ENCODE results near the gene FZD8.

The FZD8 gene

GRCh38 chr10:35607475-35608327 lies 34.4 kb downstream of the FZD8 start:
- in situ Hi-C loops (cut with MboI; ENCODE audit: low sequenced_read_pairs), result no loop called here

- in situ Hi-C loops (cut with MboI; ENCODE audit: low sequenced_read_pairs), result no loop called here
These were observed 35.7 kb downstream of the FZD8 start for GRCh38 chr10:35606430-35606829.

GRCh38 chr10:35605191-35605590 lies 36.9 kb downstream of the FZD8 start, which contains the start of gene GJD4:
Gene GJD4 (plus strand): TSS chr10:35605341. CDS start chr10:35605568, 227 bp downstream.
- in situ Hi-C loops (cut with MboI; ENCODE audit: low sequenced_read_pairs), result no loop called here

DNA sequence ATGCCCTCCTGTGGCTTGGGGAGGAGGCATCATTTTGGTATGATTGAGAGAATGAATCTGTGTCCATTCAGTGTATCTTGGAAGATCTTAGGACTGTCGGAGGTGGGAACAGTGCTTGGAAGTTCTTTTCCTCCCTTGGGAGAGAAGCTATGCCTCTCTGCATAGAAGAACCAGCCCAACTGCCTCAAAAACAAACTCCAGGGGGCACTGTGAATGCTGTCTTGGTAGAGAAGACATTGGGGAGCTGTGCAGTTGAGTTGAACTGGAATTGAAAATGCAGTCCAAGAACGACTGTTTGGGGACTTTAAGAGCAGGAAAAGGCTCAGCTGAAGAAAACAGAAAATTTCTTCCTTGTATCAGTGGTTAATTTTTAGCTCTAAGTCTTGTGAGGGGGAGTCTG lies 41.9 kb downstream of the FZD8 start:
- in situ Hi-C loops (cut with MboI; ENCODE audit: low sequenced_read_pairs), result no loop called here

- in situ Hi-C loops (cut with MboI; ENCODE audit: low sequenced_read_pairs), result no loop called here
These were observed 43.7 kb downstream of the FZD8 start for GRCh38 chr10:35598379-35598778.

DNA sequence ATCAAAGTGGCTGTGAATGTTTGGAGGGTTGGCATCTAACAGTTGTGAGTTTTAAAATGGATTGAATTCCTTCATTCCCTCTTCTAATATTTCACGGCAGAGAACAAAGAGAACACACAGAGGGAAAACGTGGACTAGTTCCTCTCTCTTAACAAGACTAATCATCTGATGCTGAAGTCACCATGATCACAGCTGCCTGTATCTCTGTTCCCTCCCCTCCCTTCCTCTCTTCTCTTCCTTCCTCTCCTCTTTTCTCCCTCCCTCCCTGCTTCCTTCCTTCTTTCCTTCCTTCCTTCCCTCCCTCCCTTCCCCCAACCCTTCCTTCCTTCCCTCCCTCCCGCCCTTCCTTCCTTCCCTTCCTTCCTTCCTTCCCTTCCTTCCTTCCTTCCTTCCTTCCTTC lies 47.0 kb downstream of the FZD8 start:
- in situ Hi-C loops (cut with MboI; ENCODE audit: low sequenced_read_pairs), result no loop called here

- in situ Hi-C loops (cut with MboI; ENCODE audit: low sequenced_read_pairs), result no loop called here
These were observed 47.7 kb downstream of the FZD8 start for GRCh38 chr10:35594115-35595079.

GRCh38 chr10:35592441-35592840 lies 49.7 kb downstream of the FZD8 start:
- in situ Hi-C loops (cut with MboI; ENCODE audit: low sequenced_read_pairs), result no loop called here

GRCh38 chr10:35588836-35589235 lies 53.3 kb downstream of the FZD8 start:
- in situ Hi-C loops (cut with MboI; ENCODE audit: low sequenced_read_pairs), result no loop called here

Measured in HL-60/S4 treated with retinoic acid at 250 ng/mL for 4 days and 3 days (cell line).